Astrocyte (in vitro differentiated cells and primary cell): Measurements from ENCODE around the gene UPF2. TPM values are rescaled to one million over a fixed set of nuclear protein-coding genes. Genes with fewer than 3 reads are reported as not detected.

Source experiments
- DNase-seq: peaks from one replicate; pipeline ENCODE4 v3.0.0-alpha.2; 2010; ENCODE audit warnings: low read depth
- FAIRE-seq: peaks from 2 replicates; lab custom pipeline; 2011; peaks lifted over from hg19 to GRCh38; lab: Jason Lieb, UNC
- H2AFZ ChIP-seq: 2 replicates; pipeline ENCODE4 v1.6.0; 2012; ENCODE audit warnings: low read depth, low read length, inconsistent platforms
- H3K27ac ChIP-seq: 2 replicates; pipeline ENCODE4 v1.5.1; 2011; ENCODE audit warnings: low read depth, low read length, inconsistent platforms
- H3K27me3 ChIP-seq: 2 replicates; pipeline ENCODE4 v1.6.0; 2011; ENCODE audit warnings: low read length, inconsistent platforms; ENCODE audit not compliant: insufficient read depth
- H3K36me3 ChIP-seq: 2 replicates; pipeline ENCODE4 v1.5.1; 2011; ENCODE audit warnings: low read length, inconsistent platforms; ENCODE audit not compliant: insufficient read depth
- H3K4me1 ChIP-seq: 2 replicates; pipeline ENCODE4 v1.5.1; 2011; ENCODE audit warnings: low read length, inconsistent platforms; ENCODE audit not compliant: insufficient read depth
- H3K4me2 ChIP-seq: 2 replicates; pipeline ENCODE4 v1.6.0; 2012; ENCODE audit warnings: low read length, inconsistent platforms
- H3K4me3 ChIP-seq: 2 replicates; pipeline ENCODE4 v1.5.1; 2011; ENCODE audit warnings: low read depth, mild to moderate bottlenecking, low read length, inconsistent platforms; ENCODE audit not compliant: insufficient read depth
- H3K79me2 ChIP-seq: 2 replicates; pipeline ENCODE4 v1.6.0; 2012; ENCODE audit warnings: mild to moderate bottlenecking, low read length, inconsistent platforms; ENCODE audit not compliant: insufficient read depth
- H3K9ac ChIP-seq: 2 replicates; pipeline ENCODE4 v1.6.0; 2012; ENCODE audit warnings: mild to moderate bottlenecking, low read length, inconsistent platforms
- H3K9me3 ChIP-seq: 2 replicates; pipeline ENCODE4 v1.5.1; 2012; ENCODE audit warnings: low read depth, mild to moderate bottlenecking, low read length, inconsistent platforms; ENCODE audit not compliant: insufficient read depth
- H4K20me1 ChIP-seq: 2 replicates; pipeline ENCODE4 v1.6.0; 2012; ENCODE audit warnings: low read length, inconsistent platforms; ENCODE audit not compliant: insufficient read depth
- H3K27ac Mint-ChIP-seq: one replicate; pipeline ENCODE4 v1.8.0; 2021; ENCODE audit warnings: mild to moderate bottlenecking, mixed read lengths; ENCODE audit not compliant: unreplicated experiment
- H3K27me3 Mint-ChIP-seq: one replicate; pipeline ENCODE4 v1.8.0; 2021; ENCODE audit warnings: low read depth, mixed read lengths; ENCODE audit not compliant: unreplicated experiment
- H3K36me3 Mint-ChIP-seq: one replicate; pipeline ENCODE4 v1.8.0; 2021; ENCODE audit warnings: low read depth, mixed read lengths; ENCODE audit not compliant: unreplicated experiment
- H3K4me1 Mint-ChIP-seq: one replicate; pipeline ENCODE4 v1.8.0; 2021; ENCODE audit warnings: low read depth, mixed read lengths; ENCODE audit not compliant: unreplicated experiment
- H3K4me3 Mint-ChIP-seq: one replicate; pipeline ENCODE4 v1.8.0; 2021; ENCODE audit warnings: mild to moderate bottlenecking, moderate library complexity, mixed read lengths; ENCODE audit not compliant: unreplicated experiment
- H3K9me3 Mint-ChIP-seq: one replicate; pipeline ENCODE4 v1.8.0; 2021; ENCODE audit warnings: mild to moderate bottlenecking, mixed read lengths; ENCODE audit not compliant: unreplicated experiment
- EZH2 ChIP-seq: IDR thresholded peaks from 2 replicates; pipeline ENCODE4 v1.6.1; 2012; ENCODE audit warnings: mild to moderate bottlenecking, low read length, inconsistent platforms; ENCODE audit not compliant: insufficient read depth
- total RNA-seq: library from RNA; stranded (reverse); gene quantifications from 2 replicates; pipeline ENCODE4 v1.2.1, GENCODE V29; 2021
- TF ChIP-seq, protein P1 (sequence below): IDR thresholded peaks from 2 replicates; pipeline ENCODE4 v1.5.1; 2011; ENCODE audit warnings: low read depth, mild to moderate bottlenecking, inconsistent platforms, low read length, moderate library complexity; ENCODE audit not compliant: insufficient read depth

Gene UPF2
- total RNA-seq, 1 donor from 2014 or later: 23.2 TPM

GRCh38 chr10:11949152-11949551 lies 93.5 kb downstream of the UPF2 start:
- Histone ChIP-seq H4K20me1 (no peaks in the 10 kb centered on the region), H3K79me2 (no peaks in the 10 kb centered on the region), H2AFZ (no peak overlapping the region), H3K27ac (no peak overlapping the region), H3K4me2 (no peak overlapping the region), H3K27me3 (no peaks in the 10 kb centered on the region), H3K36me3 (no peaks in the 10 kb centered on the region), H3K9ac (no peak overlapping the region), H3K9me3 (no peaks in the 10 kb centered on the region), H3K4me1 (no peaks in the 10 kb centered on the region), H3K4me3 (no peak overlapping the region)
- no peaks in the 10 kb centered on the region for H3K9me3 Mint-ChIP-seq
- DNase-seq (no peak), FAIRE-seq (no peak)
- TF ChIP-seq EZH2: no peak
- TF ChIP-seq, protein P1, sequence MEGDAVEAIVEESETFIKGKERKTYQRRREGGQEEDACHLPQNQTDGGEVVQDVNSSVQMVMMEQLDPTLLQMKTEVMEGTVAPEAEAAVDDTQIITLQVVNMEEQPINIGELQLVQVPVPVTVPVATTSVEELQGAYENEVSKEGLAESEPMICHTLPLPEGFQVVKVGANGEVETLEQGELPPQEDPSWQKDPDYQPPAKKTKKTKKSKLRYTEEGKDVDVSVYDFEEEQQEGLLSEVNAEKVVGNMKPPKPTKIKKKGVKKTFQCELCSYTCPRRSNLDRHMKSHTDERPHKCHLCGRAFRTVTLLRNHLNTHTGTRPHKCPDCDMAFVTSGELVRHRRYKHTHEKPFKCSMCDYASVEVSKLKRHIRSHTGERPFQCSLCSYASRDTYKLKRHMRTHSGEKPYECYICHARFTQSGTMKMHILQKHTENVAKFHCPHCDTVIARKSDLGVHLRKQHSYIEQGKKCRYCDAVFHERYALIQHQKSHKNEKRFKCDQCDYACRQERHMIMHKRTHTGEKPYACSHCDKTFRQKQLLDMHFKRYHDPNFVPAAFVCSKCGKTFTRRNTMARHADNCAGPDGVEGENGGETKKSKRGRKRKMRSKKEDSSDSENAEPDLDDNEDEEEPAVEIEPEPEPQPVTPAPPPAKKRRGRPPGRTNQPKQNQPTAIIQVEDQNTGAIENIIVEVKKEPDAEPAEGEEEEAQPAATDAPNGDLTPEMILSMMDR: no peak
- H3K27me3 Mint-ChIP-seq: no peaks in the 10 kb centered on the region
- peaks cover 4% of the 10 kb centered on the region for H3K36me3 Mint-ChIP-seq
- peaks cover 2% of the 10 kb centered on the region for H3K4me1 Mint-ChIP-seq
- no peak overlapping the region for H3K27ac Mint-ChIP-seq
- H3K4me3 Mint-ChIP-seq: no peak overlapping the region

DNA sequence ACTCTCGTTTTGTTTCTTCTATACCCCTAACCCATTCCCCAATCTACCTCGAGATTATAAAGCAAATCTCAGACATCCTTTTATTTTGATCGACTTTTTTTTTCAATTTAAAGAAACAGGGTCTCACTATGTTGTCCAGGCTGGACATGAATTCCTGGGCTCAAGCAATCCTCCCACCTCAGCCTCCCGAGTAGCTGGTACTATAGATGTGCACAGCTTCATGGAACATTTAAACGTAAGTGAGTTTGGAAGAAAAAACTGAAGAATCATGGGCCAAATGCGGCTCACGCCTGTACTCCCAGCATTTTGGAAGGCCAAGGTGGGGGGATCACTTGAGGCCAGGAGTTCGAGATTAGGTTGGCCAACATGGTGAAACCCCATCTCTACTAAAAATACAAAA lies 96.0 kb downstream of the UPF2 start:
- H3K4me1 ChIP-seq: no peaks in the 10 kb centered on the region
- Mint-ChIP-seq H3K36me3 (peaks cover 11% of the 10 kb centered on the region), H3K4me3 (no peak overlapping the region), H3K27ac (no peak overlapping the region), H3K27me3 (no peaks in the 10 kb centered on the region), H3K4me1 (peaks cover 2% of the 10 kb centered on the region), H3K9me3 (no peaks in the 10 kb centered on the region)
- no peaks in the 10 kb centered on the region for H4K20me1 ChIP-seq
- H3K9me3 ChIP-seq: no peaks in the 10 kb centered on the region
- H3K27me3 ChIP-seq: no peaks in the 10 kb centered on the region
- FAIRE-seq (no peak), DNase-seq (no peak)
- H3K9ac ChIP-seq: no peak overlapping the region
- peaks cover 5% of the 10 kb centered on the region for H3K36me3 ChIP-seq
- no peak overlapping the region for H3K27ac ChIP-seq
- no peak overlapping the region for H3K4me3 ChIP-seq
- no peak for TF ChIP-seq EZH2
- TF ChIP-seq, protein P1: no peak
- no peaks in the 10 kb centered on the region for H3K79me2 ChIP-seq
- no peak overlapping the region for H2AFZ ChIP-seq
- H3K4me2 ChIP-seq: no peak overlapping the region

GRCh38 chr10:11936389-11937152 lies 106.0 kb downstream of the UPF2 start:
- Histone ChIP-seq H3K4me2 (no peak overlapping the region), H3K4me1 (no peaks in the 10 kb centered on the region), H3K79me2 (no peaks in the 10 kb centered on the region), H3K27ac (no peak overlapping the region), H2AFZ (no peak overlapping the region), H3K36me3 (peaks cover 7% of the 10 kb centered on the region), H3K9me3 (no peaks in the 10 kb centered on the region), H3K4me3 (no peak overlapping the region), H3K9ac (no peak overlapping the region), H3K27me3 (no peaks in the 10 kb centered on the region), H4K20me1 (no peaks in the 10 kb centered on the region)
- H3K4me3 Mint-ChIP-seq: no peak overlapping the region
- H3K27ac Mint-ChIP-seq: no peak overlapping the region
- FAIRE-seq: no peak
- no peaks in the 10 kb centered on the region for H3K9me3 Mint-ChIP-seq
- TF ChIP-seq EZH2: no peak
- TF ChIP-seq, protein P1: no peak
- H3K4me1 Mint-ChIP-seq: no peaks in the 10 kb centered on the region
- peaks cover 14% of the 10 kb centered on the region for H3K36me3 Mint-ChIP-seq
- no peaks in the 10 kb centered on the region for H3K27me3 Mint-ChIP-seq
- no peak for DNase-seq
